K562 (cell line): Measurements from ENCODE around the gene ANO9. TPM values are rescaled to one million over a fixed set of nuclear protein-coding genes. Genes with fewer than 3 reads are reported as not detected.
A peak's percentile ranks its signal among the peaks of the same experiment; 100 is the strongest.

Source experiments
- ATAC-seq: fragments of 200-7000 bp; cut with Tn5 transposase; 3 replicates; pipeline ENCODE4 v1.9.1; 2020; ENCODE audit warnings: moderate library complexity
- BruUV-seq: library from RNA; stranded (reverse); fragments of 400-500 nt; replicated peaks from 2 replicates; lab custom pipeline; 2021; lab: Mats Ljungman, UMichigan
- CTCF ChIA-PET: fragments of 300-600 bp; formaldehyde crosslinking; extraction: SDS; loops from one replicate; lab custom pipeline; 2021; ENCODE audit warnings: low intra/inter-chr PET ratio; lab: Yijun Ruan, JAX
- POLR2A ChIA-PET: fragments of 300-600, 350-650 bp; sonication (Branson Sonifier 250); formaldehyde crosslinking; extraction: SDS; loops from one replicate; lab custom pipeline; 2021; ENCODE audit warnings: antibody characterized with exemption, inconsistent platforms; lab: Yijun Ruan, JAX
- DNase-seq, 4 experiments: peaks; one replicate each; pipeline versions ENCODE4 v3.0.0 to v3.0.0-alpha.2; 2011 to 2018; ENCODE audit warnings: low spot score in 3 of 4, mixed read lengths in 3 of 4; ENCODE audit errors: extremely low read depth in 1 of 4
- FAIRE-seq: peaks from 2 replicates; lab custom pipeline; 2011; peaks lifted over from hg19 to GRCh38; lab: Jason Lieb, UNC
- H2AFZ ChIP-seq: 2 replicates; pipeline ENCODE4 v1.6.0; 2011; ENCODE audit warnings: low read depth, low read length, control low read depth, inconsistent platforms
- H3K27ac ChIP-seq: fragments of 200-600 bp; 3 replicates; pipeline ENCODE4 v1.8.0; 2011; ENCODE audit warnings: low read depth, mild to moderate bottlenecking, control low read depth, inconsistent platforms, low read length, moderate library complexity, mixed read lengths; ENCODE audit errors: extremely low read depth
- H3K27me3 ChIP-seq, 2 experiments: fragments of 300-600 bp in 1 of 2; 2 replicates in 1 of 2; 3 replicates in 1 of 2; pipeline versions ENCODE4 v1.6.0 to v1.8.0; 2011; ENCODE audit warnings: inconsistent platforms in 2 of 2, low read length in 2 of 2, mild to moderate bottlenecking in 1 of 2, mixed read lengths in 1 of 2, moderate library complexity in 1 of 2; ENCODE audit not compliant: control insufficient read depth in 2 of 2, insufficient read depth in 2 of 2
- H3K36me3 ChIP-seq: fragments of 300-600 bp; 3 replicates; pipeline ENCODE4 v1.8.0; 2011; ENCODE audit warnings: mild to moderate bottlenecking, low read length, inconsistent platforms; ENCODE audit not compliant: control insufficient read depth, insufficient read depth
- H3K4me1 ChIP-seq, 2 experiments: fragments of 200-600 bp in 1 of 2; replicated peaks in 1 of 2; 2 replicates in 1 of 2; 3 replicates in 1 of 2; pipeline versions ENCODE4 v1.5.1 to v1.8.0; 2011; ENCODE audit warnings: inconsistent platforms in 2 of 2, low read length in 2 of 2, mild to moderate bottlenecking in 1 of 2, mixed read lengths in 1 of 2, moderate library complexity in 1 of 2; ENCODE audit not compliant: control insufficient read depth in 2 of 2, insufficient read depth in 2 of 2
- H3K4me2 ChIP-seq: 2 replicates; pipeline ENCODE4 v1.6.1; 2011; ENCODE audit warnings: low read length, control low read depth, inconsistent platforms, mixed read lengths; ENCODE audit not compliant: insufficient read depth
- H3K4me3 ChIP-seq: fragments of 200-600 bp; sonication (generic), shearing (Covaris generic); 2 replicates; pipeline ENCODE4 v1.5.1; 2016; ENCODE audit warnings: control low read depth, inconsistent platforms
- H3K79me2 ChIP-seq: fragments of 200-600 bp; 3 replicates; pipeline ENCODE4 v1.8.0; 2011; ENCODE audit warnings: low read length, inconsistent platforms; ENCODE audit not compliant: control insufficient read depth, insufficient read depth
- H3K9ac ChIP-seq, 2 experiments: 2 replicates each; pipeline versions ENCODE4 v1.6.0 to v1.6.1; 2011; ENCODE audit warnings: low read depth in 2 of 2, low read length in 2 of 2, control low read depth in 1 of 2, inconsistent platforms in 1 of 2, mild to moderate bottlenecking in 1 of 2, mixed read lengths in 1 of 2; ENCODE audit not compliant: insufficient read depth in 1 of 2
- H3K9me1 ChIP-seq: one replicate; pipeline ENCODE4 v1.6.0; 2011; ENCODE audit warnings: inconsistent platforms, mild to moderate bottlenecking, low read length, moderate library complexity; ENCODE audit not compliant: control insufficient read depth, insufficient read depth
- H3K9me3 ChIP-seq: replicated peaks from 2 replicates; pipeline ENCODE4 v1.5.1; 2011; ENCODE audit warnings: low read depth, low read length, inconsistent platforms; ENCODE audit not compliant: control insufficient read depth, insufficient read depth
- H4K20me1 ChIP-seq: replicated peaks from 2 replicates; pipeline ENCODE4 v1.6.1; 2011; ENCODE audit warnings: low read length, inconsistent platforms, mixed read lengths; ENCODE audit not compliant: control insufficient read depth, insufficient read depth
- BRCA1 ChIP-seq, 2 experiments: fragments of 450-650 bp in 1 of 2; sonication (generic) in 1 of 2; formaldehyde crosslinking in 1 of 2; IDR thresholded peaks; 2 replicates each; pipeline versions ENCODE4 v1.5.0 to v1.6.1; 2017 to 2020; ENCODE audit warnings: mild to moderate bottlenecking in 1 of 2, missing genetic modification reagents in 1 of 2
- E2F1 ChIP-seq: sonication (generic); formaldehyde crosslinking; IDR thresholded peaks from 2 replicates; pipeline ENCODE4 v1.8.1; 2023; ENCODE audit warnings: mild to moderate bottlenecking, missing genetic modification reagents, moderate library complexity
- MTA1 ChIP-seq: fragments of 450-650 bp; IDR thresholded peaks from 2 replicates; pipeline ENCODE4 v1.6.1; 2017; ENCODE audit warnings: borderline replicate concordance
- NCOA4 ChIP-seq: fragments of 450-650 bp; IDR thresholded peaks from 2 replicates; pipeline ENCODE4 v1.6.1; 2018; ENCODE audit warnings: mild to moderate bottlenecking; ENCODE audit not compliant: partially characterized antibody
- TAF15 ChIP-seq: fragments of 200-400 bp; formaldehyde crosslinking; IDR thresholded peaks from 2 replicates; pipeline ENCODE4 v1.6.1; 2017; ENCODE audit warnings: mild to moderate bottlenecking, low read depth, low read length, moderate library complexity
- ZC3H8 ChIP-seq: fragments of 450-650 bp; IDR thresholded peaks from 2 replicates; pipeline ENCODE4 v1.6.1; 2017
- whole genome bisulfite sequencing: fragments of 100-300 bp; shearing (Covaris generic); methylation state at CpG from one replicate; pipeline ENCODE4 v1.1.6; 2016; ENCODE audit warnings: low coverage, mixed read lengths; ENCODE audit not compliant: insufficient coverage; ENCODE audit errors: missing lambda C conversion rate; 5-methylcytosine and 5-hydroxymethylcytosine counted together
- in situ Hi-C: fragments of 300-500 bp; cut with MboI; formaldehyde crosslinking; loops from 4 replicates; pipeline ENCODE4 v1.15.0; 2018; ENCODE audit warnings: inconsistent platforms, mixed read lengths
- intact Hi-C: fragments of 100-400 bp; cut with micrococcal nuclease; formaldehyde crosslinking; loops from 2 replicates; pipeline ENCODE4 v1.14.2; 2022
- polyA plus RNA-seq, 8 experiments: library from polyadenylated mRNA; depleted of rRNA in 4 of 8; stranded (reverse) in 5 of 8; unstranded in 3 of 8; fragments of >200 nt; fragmentation: Nextera tagmentation in 2 of 8; fragmentation: Illumina TruSeq in 1 of 8; extraction: Ambion mirVana in 2 of 8; extraction: Trizol in 1 of 8; gene quantifications; 2 replicates each; pipeline versions ENCODE4 v1.2.1 to v1.2.3, GENCODE V29; 2011 to 2014; ENCODE audit warnings: inconsistent platforms in 1 of 8, missing spikeins in 1 of 8
- total RNA-seq, 7 experiments: library from RNA; depleted of rRNA in 6 of 7; stranded (reverse); fragments of >200 nt in 6 of 7; fragmentation: Illumina TruSeq in 2 of 7; extraction: Trizol in 2 of 7; gene quantifications; 2 replicates each; pipeline versions ENCODE4 v1.2.1 to v1.2.3, GENCODE V29; 2011 to 2021; ENCODE audit warnings: low replicate concordance in 1 of 7
- TF ChIP-seq, protein P1 (sequence below): fragments of 250-450 bp; sonication (Bioruptor Pico); IDR thresholded peaks from 2 replicates; pipeline ENCODE4 v1.5.0; 2021; ENCODE audit warnings: mild to moderate bottlenecking, moderate library complexity

ANO9 gene
- total and polyA plus RNA-seq, 9 of the 15 experiments (the other 6 are each of a cell fraction or from before 2014, with no cell fraction given) = 0.20 to 14.5 (median 4.5) TPM

DNA sequence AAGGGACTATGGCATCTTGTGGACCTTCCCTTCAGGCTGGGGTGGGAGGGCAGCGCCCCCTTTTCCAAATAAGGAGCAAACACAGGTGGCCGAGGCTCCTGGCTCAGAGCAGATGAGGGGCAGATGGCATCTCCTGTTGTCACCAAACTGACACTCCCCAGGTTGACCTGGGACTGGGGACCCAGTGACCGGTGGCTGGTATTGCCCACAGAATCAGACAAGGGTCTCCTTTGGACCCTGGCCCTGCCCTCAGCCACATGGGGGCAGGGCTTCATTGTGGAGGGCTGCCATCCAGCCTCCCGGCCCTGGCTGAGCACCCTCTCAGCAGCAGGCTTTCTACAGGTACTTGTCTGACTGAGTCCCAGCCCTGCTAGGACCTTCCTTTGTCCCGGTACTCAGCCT is 26.2 kb downstream of the ANO9 start:
- WGBS = 82% methylated on average over 5 of the region's 5 CpGs
- ATAC-seq (no peak), FAIRE-seq (no peak), DNase-seq (no peak)
- no peaks in the 10 kb centered on the region for H3K9me1 ChIP-seq
- no peaks in the 10 kb centered on the region for H4K20me1 ChIP-seq
- H3K9ac ChIP-seq = peak overlapping the region in 1 of 2 experiments; percentile 49; a peak in 2 of 4 replicates
- no peak for TF ChIP-seq MTA1
- TF ChIP-seq NCOA4 = no peak
- no peak for TF ChIP-seq BRCA1 (IDR thresholded peaks at IDR 0.05)
- no peak for TF ChIP-seq BRCA1 (CRISPR knock-in tag; IDR thresholded peaks at IDR 0.05)
- TF ChIP-seq TAF15 = no peak
- TF ChIP-seq, protein P1, sequence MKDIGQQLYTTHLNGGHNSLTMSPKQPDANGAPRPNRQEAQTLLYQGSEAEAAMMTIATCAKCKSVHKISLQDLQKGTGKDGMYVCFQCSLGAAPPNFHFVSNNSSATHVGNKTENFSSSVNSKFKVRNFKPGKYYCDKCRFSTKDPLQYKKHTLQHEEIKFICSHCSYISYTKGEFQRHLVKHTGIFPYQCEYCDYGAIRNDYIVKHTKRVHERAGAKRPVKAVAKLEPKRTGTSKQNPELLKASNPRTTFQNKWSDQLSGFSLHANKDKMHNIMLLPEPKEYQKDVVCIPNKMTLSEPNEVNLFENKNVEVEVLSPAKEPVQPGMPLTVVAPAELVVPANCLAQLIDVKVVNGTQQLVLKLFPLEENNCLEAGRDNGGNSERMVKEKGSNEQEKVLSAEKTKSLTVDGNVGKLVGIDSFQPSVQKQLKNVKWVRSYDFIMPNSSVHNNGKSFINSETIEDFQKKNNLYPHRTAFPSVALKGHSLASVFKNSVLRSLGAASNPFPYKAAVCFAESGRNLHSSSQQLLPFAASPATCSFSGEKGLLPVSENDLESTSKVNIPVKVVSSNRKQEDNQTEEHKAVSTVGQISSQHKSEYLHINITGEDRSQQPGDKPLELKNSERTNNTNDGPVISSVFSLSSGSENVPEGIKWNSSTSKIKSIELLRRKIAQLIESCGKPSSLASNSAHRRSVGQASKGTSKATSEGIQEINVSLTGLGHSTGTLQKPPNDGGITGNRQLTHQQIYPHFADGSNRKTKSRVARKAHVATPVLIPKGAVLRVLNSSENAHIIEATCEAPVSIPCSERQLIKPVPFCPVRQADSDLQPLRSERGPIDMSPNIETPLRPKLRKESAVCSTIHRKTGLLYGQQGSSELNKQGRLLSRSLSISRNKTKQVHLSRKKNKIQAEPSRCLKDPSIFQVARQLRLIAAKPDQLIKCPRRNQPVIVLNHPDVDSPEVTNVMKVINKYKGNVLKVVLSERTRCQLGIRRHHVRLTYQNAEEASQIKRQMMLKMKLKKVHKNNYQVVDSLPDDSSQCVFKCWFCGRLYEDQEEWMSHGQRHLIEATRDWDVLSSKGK (CRISPR knock-in tag) = no peak
- no peak for TF ChIP-seq ZC3H8
- no peak for TF ChIP-seq E2F1 (CRISPR knock-in tag)
- no peaks in the 10 kb centered on the region for H3K36me3 ChIP-seq
- H3K9me3 ChIP-seq = no peaks in the 10 kb centered on the region
- no peak overlapping the region for H3K4me2 ChIP-seq
- no peak overlapping the region for H2AFZ ChIP-seq
- ChIA-PET CTCF (interaction anchor here (0.6 kb wide), 1 partner anchor 23 kb away, joined by 3 read pairs; no protein-coding TSS in a partner anchor), POLR2A (no interaction called here)
- intact Hi-C loops (no loop called here), in situ Hi-C loops (no loop called here)
- peaks cover 5 to 62% of the 10 kb centered on the region in 2 experiments for H3K4me1 ChIP-seq
- no peaks in the 10 kb centered on the region for H3K27me3 ChIP-seq
- BruUV-seq = no TSS peak
- no peaks in the 10 kb centered on the region for H3K79me2 ChIP-seq
- no peak overlapping the region for H3K27ac ChIP-seq
- H3K4me3 ChIP-seq = no peak overlapping the region
